ENCODE results near the gene KRT15.

DNA sequence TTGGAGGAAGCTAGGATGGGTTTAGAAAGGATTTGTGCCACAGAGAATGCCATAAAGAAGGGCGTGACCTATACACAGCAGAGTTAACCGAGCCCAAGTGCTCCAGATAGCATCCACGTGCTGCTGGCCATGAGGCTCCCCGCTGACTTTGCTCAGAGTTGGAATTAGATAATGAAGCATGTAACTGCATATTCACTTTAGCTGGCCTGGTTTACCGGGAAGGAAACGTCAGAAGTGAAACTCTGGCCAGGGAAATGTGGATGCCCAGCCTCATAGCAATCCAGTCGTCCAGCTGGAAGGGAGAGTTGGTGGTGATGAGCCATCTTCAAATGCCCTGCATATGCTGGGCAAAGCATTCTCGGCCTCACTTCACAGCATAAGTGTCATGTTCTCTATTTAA is 43.8 kb downstream of the KRT15 start:
- TF ChIP-seq POLR2A (IDR thresholded peaks at IDR 0.05; ENCODE audit: low read depth, low read length) (no peak), CHD1 (IDR thresholded peaks at IDR 0.05; ENCODE audit: low read depth, low read length) (no peak), CTCF (conservative IDR thresholded peaks at IDR 0.05; ENCODE audit: low read depth, low read length) (no peak)
